Stimulated activated CD4-positive, alpha-beta T cell treated with anti-CD3 and anti-CD28 coated beads, Interleukin-1b, Interleukin-23, amount 100 ng/mL, for 1 hour (primary cell): ENCODE results near the gene DGKB.

Experiments used
- DNase-seq, 2 donors: peaks; one replicate each; pipeline ENCODE4 v3.0.0-alpha.2; 2020; ENCODE audit warnings: low read depth in 2 of 2

The DGKB gene

GRCh38 chr7:14902589-14903067, at the start of gene DGKB:
TSS of gene DGKB (minus strand) at chr7:14902751.
- DNase-seq: no peak

DNA sequence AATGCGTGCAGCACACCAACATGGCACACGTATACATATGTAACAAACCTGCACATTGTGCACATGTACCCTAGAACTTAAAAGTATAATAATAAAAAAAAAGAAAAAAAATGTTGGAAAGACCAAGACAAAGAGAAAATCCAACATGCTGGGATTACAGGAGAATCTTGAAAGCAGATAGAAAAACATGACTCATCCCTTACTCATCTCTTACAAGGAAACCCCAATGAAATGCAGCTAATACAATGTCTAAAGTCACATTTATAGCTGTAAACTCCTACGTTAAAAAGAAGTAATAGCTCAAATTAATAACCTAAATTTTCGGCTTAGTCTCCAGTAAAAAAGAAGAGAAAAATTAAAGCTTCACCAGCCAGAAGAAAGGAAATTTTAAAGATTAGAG, 47.5 kb upstream of the DGKB start:
- no peak for DNase-seq

- DNase-seq: no peak
These were observed 35.6 kb upstream of the DGKB start for GRCh38 chr7:14938181-14938580.

- DNase-seq: no peak
These were observed 35.0 kb upstream of the DGKB start for GRCh38 chr7:14937581-14937980.

GRCh38 chr7:14936554-14936953, 34.0 kb upstream of the DGKB start:
- DNase-seq: no peak

- no peak for DNase-seq
These were observed 32.3 kb upstream of the DGKB start for GRCh38 chr7:14934839-14935238.

DNA sequence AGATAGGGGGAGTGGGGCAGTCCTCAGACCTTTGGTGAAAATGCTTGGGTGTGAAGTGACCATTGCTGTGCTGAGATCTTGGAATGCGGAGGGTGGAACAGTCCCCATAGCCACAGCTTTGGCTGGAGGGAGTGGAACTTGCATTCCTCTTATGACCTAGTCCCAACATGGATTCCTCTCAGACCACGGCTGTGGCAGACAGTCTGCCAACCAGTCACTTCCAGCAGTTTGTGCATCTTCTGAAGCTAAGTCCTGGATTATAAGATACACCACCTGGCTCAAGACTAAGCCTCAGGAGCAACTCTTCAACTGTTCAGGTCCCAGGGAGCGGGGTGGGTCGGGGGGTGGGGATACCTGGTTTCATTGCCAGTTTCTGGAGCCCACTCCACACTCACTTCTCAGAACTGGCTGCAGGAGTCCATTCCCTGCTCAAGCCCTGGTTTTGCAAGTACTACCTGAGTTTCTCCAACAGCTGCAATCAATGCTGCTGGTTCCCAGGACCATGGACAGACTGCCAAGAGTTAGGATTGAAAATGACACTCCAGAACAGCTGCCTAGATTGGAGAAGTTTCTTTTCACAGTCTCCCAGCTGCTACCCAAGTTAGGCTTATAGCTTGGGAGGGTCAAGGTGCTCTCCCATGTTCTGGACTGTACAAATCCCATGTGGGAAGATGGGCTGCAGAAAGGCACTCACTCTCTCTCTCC, 29.1 kb upstream of the DGKB start:
- no peak for DNase-seq

DNA sequence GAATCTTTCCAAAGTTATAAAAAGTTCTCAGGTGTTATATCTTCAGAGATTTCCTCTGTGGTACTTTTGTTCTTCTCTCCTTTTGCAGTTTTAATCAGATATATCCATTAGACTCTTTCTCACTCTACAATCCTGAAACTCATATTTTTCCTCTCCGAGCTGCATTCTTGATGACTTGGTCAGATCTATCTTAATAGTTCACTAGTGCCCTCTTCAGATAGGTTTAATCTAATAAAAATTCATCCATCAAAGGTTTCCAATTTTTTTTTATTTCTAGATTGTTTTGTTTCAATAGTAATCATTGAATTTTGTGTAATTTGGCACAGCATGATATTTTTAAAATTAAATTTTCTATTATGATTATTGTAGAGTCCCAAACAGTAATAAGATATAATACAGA, 21.8 kb upstream of the DGKB start:
- DNase-seq: no peak

- no peak for DNase-seq
These were observed 8.5 kb upstream of the DGKB start for GRCh38 chr7:14911077-14911476.

DNA sequence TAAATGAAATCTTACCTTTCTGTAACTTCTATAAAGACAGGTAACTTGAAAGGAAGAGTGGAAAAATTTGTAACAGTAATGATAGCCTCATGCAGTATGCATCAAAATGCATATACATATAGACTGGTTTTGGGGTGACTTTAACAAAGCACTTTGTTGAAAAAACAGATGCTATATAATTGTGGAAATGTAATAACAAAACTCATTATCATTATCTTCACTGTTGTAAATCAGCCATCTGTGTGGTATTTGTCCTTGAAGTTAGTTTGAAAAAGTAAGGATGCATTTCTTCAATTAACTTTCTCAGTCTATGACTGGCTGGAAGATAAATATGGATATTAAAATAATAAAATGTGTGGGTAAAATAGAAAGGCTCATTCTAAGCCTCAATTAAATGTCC, 6.1 kb upstream of the DGKB start:
- no peak for DNase-seq

- no peak for DNase-seq
These were observed 3.2 kb upstream of the DGKB start for GRCh38 chr7:14905764-14906163.

GRCh38 chr7:14900051-14900450, 2.5 kb downstream of the DGKB start:
- no peak for DNase-seq

DNA sequence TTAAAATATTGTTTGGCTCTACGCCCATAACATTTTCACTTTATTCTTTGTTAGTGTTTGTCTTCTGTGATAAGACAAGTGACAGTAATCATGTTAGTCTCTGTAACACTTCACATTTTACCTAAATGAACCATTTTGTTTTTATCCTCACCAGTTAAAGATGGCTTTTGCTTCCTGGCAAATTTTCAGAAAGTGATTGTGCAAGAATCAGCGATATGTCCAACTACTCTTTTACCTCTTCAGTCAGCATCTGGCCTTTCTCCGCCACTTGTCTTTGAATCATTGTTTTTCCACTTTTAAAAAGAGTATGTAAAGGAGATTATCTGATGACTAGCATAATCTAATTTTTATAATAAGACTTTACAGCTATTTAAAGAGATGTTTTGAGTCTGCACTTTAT, 3.5 kb downstream of the DGKB start:
- no peak for DNase-seq

DNA sequence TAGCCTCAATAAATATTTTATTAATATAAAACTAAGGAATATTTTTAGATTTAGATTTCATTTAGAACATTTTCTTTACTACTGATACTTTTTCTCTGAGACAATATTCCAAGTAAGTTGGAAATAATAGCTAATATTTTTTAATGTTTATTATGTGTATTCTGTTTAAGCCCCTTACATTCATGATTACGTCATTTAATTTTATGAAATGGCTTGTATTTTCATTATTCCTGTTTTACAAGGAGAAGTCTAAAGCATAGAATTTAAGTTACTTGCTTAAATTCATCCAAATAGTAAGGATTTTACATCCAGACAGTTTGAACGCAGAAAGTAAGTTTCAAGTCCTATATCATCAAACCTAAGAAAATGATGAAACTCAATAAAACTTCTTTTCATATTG, 6.1 kb downstream of the DGKB start:
- no peak for DNase-seq

DNA sequence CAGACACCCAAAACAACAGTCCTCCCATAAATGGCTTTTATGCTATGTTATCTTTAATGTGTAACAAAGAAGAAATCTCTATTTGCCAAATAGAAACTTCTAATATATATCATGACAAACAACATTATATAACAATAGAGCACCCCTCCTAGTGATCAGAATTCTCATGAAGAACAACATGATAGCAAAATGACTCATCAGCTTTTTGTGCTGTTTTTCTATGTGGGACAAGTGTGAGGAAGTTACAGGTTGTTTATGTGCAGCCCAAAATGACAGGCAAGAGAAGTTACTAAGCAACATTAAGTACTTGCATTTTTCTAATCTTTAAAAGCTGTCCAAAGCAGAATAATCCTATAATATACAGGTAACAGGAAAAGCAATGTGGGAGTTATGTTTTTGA, 7.7 kb downstream of the DGKB start:
- no peak for DNase-seq

DNA sequence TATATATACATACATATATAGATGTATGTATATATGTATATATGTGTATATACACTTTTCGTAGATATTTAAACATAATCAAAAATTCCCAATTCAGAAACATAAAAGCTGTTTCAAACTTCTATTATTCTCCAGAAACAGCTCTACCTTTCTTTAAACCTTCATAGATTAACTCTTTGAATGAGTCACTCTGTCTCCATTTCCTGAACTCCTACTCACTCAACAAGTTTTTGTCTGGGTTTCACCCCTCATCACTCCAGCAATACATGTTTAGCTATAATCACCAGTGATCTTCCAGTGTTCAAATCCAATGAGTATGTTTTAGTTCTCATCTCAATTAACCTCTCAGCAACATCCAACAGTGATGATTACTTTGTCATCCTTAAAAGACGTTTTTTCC, 9.6 kb downstream of the DGKB start:
- no peak for DNase-seq

DNA sequence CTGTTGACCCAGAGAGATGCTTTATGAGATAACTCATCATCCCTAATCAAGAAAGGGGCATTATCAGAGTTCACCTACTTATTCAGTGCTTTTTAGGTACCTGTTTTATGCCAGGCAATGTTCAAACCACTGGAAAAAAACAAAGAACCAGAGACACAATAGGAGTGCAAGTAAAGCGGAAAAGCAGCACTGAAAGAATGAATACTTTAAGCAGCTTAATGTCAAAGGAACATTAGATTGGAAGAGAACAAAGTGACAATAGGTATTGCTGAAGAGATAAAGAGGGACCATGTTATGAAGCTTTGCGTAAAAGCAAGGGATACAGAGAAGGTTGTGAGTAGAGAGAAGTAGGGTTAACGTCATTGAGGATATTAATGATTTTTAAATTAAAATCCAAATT, 11.3 kb downstream of the DGKB start:
- no peak for DNase-seq

GRCh38 chr7:14888962-14889361, 13.6 kb downstream of the DGKB start:
- DNase-seq: no peak

DNA sequence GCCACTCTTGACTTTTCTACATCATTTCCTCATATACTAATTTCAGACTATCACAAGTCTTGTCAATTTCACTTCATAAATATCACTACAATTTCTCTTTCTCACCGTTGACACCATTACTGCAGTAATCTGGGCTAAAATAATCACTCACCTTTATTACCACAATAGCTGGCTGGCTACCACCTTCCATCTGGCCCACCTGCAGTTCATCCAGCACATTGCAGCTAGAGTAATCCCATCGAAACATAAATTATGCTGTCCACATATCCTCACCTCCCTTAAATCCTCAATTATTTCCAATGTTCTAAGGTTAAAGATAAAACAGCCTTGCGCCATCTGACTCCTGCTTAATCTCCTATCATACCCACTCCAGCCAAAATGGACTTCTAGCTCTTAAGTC, 16.0 kb downstream of the DGKB start:
- DNase-seq: no peak

- DNase-seq: no peak
These were observed 26.5 kb downstream of the DGKB start for GRCh38 chr7:14875941-14876587.

- no peak for DNase-seq
These were observed 30.7 kb downstream of the DGKB start for GRCh38 chr7:14871880-14872279.

GRCh38 chr7:14870394-14870793, 32.2 kb downstream of the DGKB start:
- no peak for DNase-seq

GRCh38 chr7:14868937-14869336, 33.6 kb downstream of the DGKB start:
- DNase-seq: no peak

DNA sequence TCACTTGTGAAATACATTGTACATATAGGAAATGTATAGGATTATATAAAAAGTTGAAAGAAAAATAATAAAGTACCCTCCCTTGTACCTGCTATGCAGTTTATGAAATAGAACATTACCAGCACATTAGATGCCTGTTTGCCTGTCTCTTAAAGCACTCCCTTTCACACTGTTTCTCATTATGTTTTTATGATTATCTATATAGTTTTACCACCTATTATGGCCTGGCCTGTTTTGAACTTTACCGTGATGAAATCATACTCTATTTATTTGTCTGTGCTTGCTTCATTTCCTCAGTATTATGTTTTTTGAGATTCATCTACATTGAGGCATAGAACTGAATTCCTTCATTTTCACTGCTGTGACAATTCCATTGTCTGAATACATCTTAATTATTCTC, 41.1 kb downstream of the DGKB start:
- DNase-seq: no peak
